GM21447 (cell line): ENCODE measurements around the gene C19orf18.
"Not testable (repeated sequence)": the region's sequence is repeated elsewhere in the genome, so short reads cannot be mapped to it uniquely, and the experiment has no call there.

Source experiments
- ATAC-seq: cut with Tn5 transposase; IDR thresholded peaks from one replicate; pipeline ENCODE4 v1.9.1; 2021; ENCODE audit not compliant: unreplicated experiment

The C19orf18 gene

GRCh38 chr19:57974434-57974833 is at the start of gene C19orf18:
Gene C19orf18, minus strand, starts transcription at chr19:57974534. Its CDS starts 102 bp downstream, at chr19:57974432.
- ATAC-seq: no peak

- ATAC-seq: no peak
Observed at GRCh38 chr19:58022283-58022660, 47.9 kb upstream of the C19orf18 start.

- ATAC-seq: no peak
Observed at GRCh38 chr19:58021541-58022282, 47.4 kb upstream of the C19orf18 start.

- no peak for ATAC-seq
Observed at GRCh38 chr19:58020129-58020528, 45.8 kb upstream of the C19orf18 start.

- ATAC-seq: no peak
Observed at GRCh38 chr19:58014141-58014540, 39.8 kb upstream of the C19orf18 start.

- no peak for ATAC-seq
Observed at GRCh38 chr19:58010507-58010906, 36.2 kb upstream of the C19orf18 start.

GRCh38 chr19:58009666-58010301 is 35.5 kb upstream of the C19orf18 start:
- no peak for ATAC-seq

GRCh38 chr19:58009301-58009665 is 34.9 kb upstream of the C19orf18 start:
- ATAC-seq: no peak

- not testable (repeated sequence) for ATAC-seq
Observed at GRCh38 chr19:58008877-58009276, 34.5 kb upstream of the C19orf18 start.

GRCh38 chr19:58007285-58007684 is 33.0 kb upstream of the C19orf18 start:
- no peak for ATAC-seq

- ATAC-seq: no peak
Observed at GRCh38 chr19:58003174-58003828, 29.0 kb upstream of the C19orf18 start.

- ATAC-seq: peak; percentile 96
Observed at GRCh38 chr19:58002384-58003173, 28.2 kb upstream of the C19orf18 start, which contains the start of gene ZNF606. Gene ZNF606, minus strand, starts transcription at chr19:58002820. Its CDS starts 1,501 bp downstream, at chr19:58001319.

GRCh38 chr19:58001895-58002369 is 27.6 kb upstream of the C19orf18 start:
- no peak for ATAC-seq

GRCh38 chr19:58000677-58001076 is 26.3 kb upstream of the C19orf18 start:
- ATAC-seq: no peak

- ATAC-seq: no peak
Observed at GRCh38 chr19:57992841-57993240, 18.5 kb upstream of the C19orf18 start.

GRCh38 chr19:57978586-57979289 is 4.4 kb upstream of the C19orf18 start:
- no peak for ATAC-seq

- ATAC-seq: no peak
Observed at GRCh38 chr19:57964761-57965160, 9.6 kb downstream of the C19orf18 start.

- ATAC-seq: no peak
Observed at GRCh38 chr19:57961785-57962184, 12.5 kb downstream of the C19orf18 start.

GRCh38 chr19:57954996-57955395 is 19.3 kb downstream of the C19orf18 start:
- no peak for ATAC-seq

GRCh38 chr19:57949702-57950101 is 24.6 kb downstream of the C19orf18 start:
- ATAC-seq: no peak
